Endothelial cell of umbilical vein (primary cell): ENCODE data around the gene RBKS. TPM values are rescaled to one million over a fixed set of nuclear protein-coding genes. Genes with fewer than 3 reads are reported as not detected.
A peak's percentile ranks its signal among the peaks of the same experiment; 100 is the strongest.

Source experiments
- BruUV-seq: library from RNA; stranded (reverse); fragments of 400-500 nt; replicated peaks from 2 replicates; lab custom pipeline; 2021; lab: Mats Ljungman, UMichigan
- CTCF ChIA-PET: fragments of 300-600, 350-600 bp; sonication (Branson Sonifier 250); formaldehyde crosslinking; loops from one replicate; lab custom pipeline; 2021; ENCODE audit warnings: antibody characterized with exemption, inconsistent platforms; lab: Charles Lee
- POLR2A ChIA-PET: fragments of 300-600, 350-600 bp; sonication (Branson Sonifier 250); formaldehyde crosslinking; loops from one replicate; lab custom pipeline; 2021; ENCODE audit warnings: antibody characterized with exemption, inconsistent platforms; lab: Charles Lee
- DNase-seq: peaks from one replicate; pipeline ENCODE4 v3.0.0-alpha.2; 2011; ENCODE audit warnings: low read depth, low spot score
- FAIRE-seq: peaks from 2 replicates; lab custom pipeline; 2011; peaks lifted over from hg19 to GRCh38; lab: Jason Lieb, UNC
- H2AFZ ChIP-seq: 2 replicates; pipeline ENCODE4 v1.6.0; 2012; ENCODE audit warnings: low read depth, low read length, control low read depth, inconsistent platforms
- H3K27ac ChIP-seq: 2 replicates; pipeline ENCODE4 v1.5.1; 2011; ENCODE audit warnings: low read depth, mild to moderate bottlenecking, control low read depth, low read length, moderate library complexity; ENCODE audit not compliant: insufficient read depth
- H3K27me3 ChIP-seq, 2 experiments: 2 replicates each; pipeline versions ENCODE4 v1.6.0 to v1.6.1; 2011; ENCODE audit warnings: low read length in 2 of 2, mixed read lengths in 1 of 2; ENCODE audit not compliant: control insufficient read depth in 2 of 2, insufficient read depth in 2 of 2
- H3K36me3 ChIP-seq, 2 experiments: 2 replicates in 1 of 2; 3 replicates in 1 of 2; pipeline ENCODE4 v1.5.1; 2011; ENCODE audit warnings: low read length in 2 of 2, mild to moderate bottlenecking in 1 of 2, moderate library complexity in 1 of 2; ENCODE audit not compliant: control insufficient read depth in 2 of 2, insufficient read depth in 2 of 2; ENCODE audit errors: extremely low read depth in 1 of 2
- H3K4me1 ChIP-seq: 3 replicates; pipeline ENCODE4 v1.5.1; 2011; ENCODE audit warnings: mild to moderate bottlenecking, low read length; ENCODE audit not compliant: control insufficient read depth, insufficient read depth; ENCODE audit errors: extremely low read depth
- H3K4me2 ChIP-seq: 2 replicates; pipeline ENCODE4 v1.6.1; 2011; ENCODE audit warnings: low read length, control low read depth, mixed read lengths; ENCODE audit not compliant: insufficient read depth
- H3K4me3 ChIP-seq, 3 experiments: fragments of 200-600 bp in 1 of 3; sonication (generic), shearing (Covaris generic) in 1 of 3; replicated peaks in 1 of 3; 2 replicates each; pipeline ENCODE4 v1.5.1; 2011 to 2016; ENCODE audit warnings: control low read depth in 3 of 3, low read length in 3 of 3, mild to moderate bottlenecking in 2 of 3, inconsistent platforms in 1 of 3, low read depth in 1 of 3, moderate library complexity in 1 of 3; ENCODE audit not compliant: insufficient read depth in 1 of 3
- H3K79me2 ChIP-seq: 2 replicates; pipeline ENCODE4 v1.6.0; 2012; ENCODE audit warnings: low read length, inconsistent platforms; ENCODE audit not compliant: control insufficient read depth, insufficient read depth
- H3K9ac ChIP-seq: replicated peaks from 2 replicates; pipeline ENCODE3; 2011; ENCODE audit warnings: low read length, control low read depth; ENCODE audit not compliant: insufficient read depth; ENCODE audit errors: extremely low read depth
- H3K9me1 ChIP-seq: replicated peaks from 3 replicates; pipeline ENCODE4 v1.6.0; 2011; ENCODE audit warnings: mild to moderate bottlenecking, low read length; ENCODE audit not compliant: control insufficient read depth, insufficient read depth; ENCODE audit errors: extremely low read depth
- H3K9me3 ChIP-seq: replicated peaks from 2 replicates; pipeline ENCODE4 v1.5.1; 2012; ENCODE audit warnings: low read length, inconsistent platforms; ENCODE audit not compliant: control insufficient read depth, insufficient read depth
- H4K20me1 ChIP-seq: replicated peaks from 2 replicates; pipeline ENCODE3; 2011; ENCODE audit warnings: mild to moderate bottlenecking, low read length; ENCODE audit not compliant: control insufficient read depth, insufficient read depth; ENCODE audit errors: extremely low read depth
- CTCF ChIP-seq, 2 donors: IDR thresholded peaks; 1 replicate in 1 of 2; 2 replicates in 1 of 2; pipeline ENCODE4 v1.5.1; 2011; ENCODE audit warnings: low read length in 2 of 2, mild to moderate bottlenecking in 2 of 2, moderate library complexity in 2 of 2, control low read depth in 1 of 2, inconsistent platforms in 1 of 2, low read depth in 1 of 2; ENCODE audit not compliant: insufficient read depth in 1 of 2; ENCODE audit errors: extremely low read depth in 1 of 2
- EZH2 ChIP-seq: IDR thresholded peaks from 2 replicates; pipeline ENCODE4 v1.6.1; 2012; ENCODE audit warnings: borderline replicate concordance, low read depth, mild to moderate bottlenecking, moderate library complexity, low read length, inconsistent platforms; ENCODE audit not compliant: severe bottlenecking
- FOS ChIP-seq: IDR thresholded peaks from 2 replicates; pipeline ENCODE4 v1.6.1; 2011; ENCODE audit warnings: mild to moderate bottlenecking, low read length, moderate library complexity, borderline replicate concordance; ENCODE audit not compliant: insufficient read depth
- GATA2 ChIP-seq: IDR thresholded peaks from 2 replicates; pipeline ENCODE4 v1.7.0; 2011; ENCODE audit warnings: low read depth, mild to moderate bottlenecking, moderate library complexity, mixed read lengths, low read length; ENCODE audit not compliant: insufficient read length, insufficient read depth
- JUN ChIP-seq: IDR thresholded peaks from 2 replicates; pipeline ENCODE4 v1.6.1; 2011; ENCODE audit warnings: borderline replicate concordance, low read depth; ENCODE audit not compliant: insufficient read length, insufficient read depth
- MAX ChIP-seq: IDR thresholded peaks from 2 replicates; pipeline ENCODE4 v1.6.1; 2011; ENCODE audit not compliant: insufficient read depth, insufficient read length
- MYC ChIP-seq: IDR thresholded peaks from one replicate; pipeline ENCODE4 v1.6.1; 2011; ENCODE audit warnings: mild to moderate bottlenecking, low read depth, low read length
- POLR2A ChIP-seq: IDR thresholded peaks from 2 replicates; pipeline ENCODE4 v1.6.1; 2012; ENCODE audit warnings: low read depth, mild to moderate bottlenecking, control low read depth, low read length
- POLR2AphosphoS5 ChIP-seq: IDR thresholded peaks from 2 replicates; pipeline ENCODE4 v1.6.1; 2012; ENCODE audit warnings: low read depth, mild to moderate bottlenecking, control low read depth, low read length, moderate library complexity; ENCODE audit not compliant: insufficient read depth
- dilution Hi-C: fragments of 300-500 bp; cut with MboI; formaldehyde crosslinking; loops from one replicate; pipeline ENCODE4 v1.15.0; 2019; ENCODE audit warnings: low sequenced_read_pairs; ENCODE audit not compliant: extremely low pct_ligation_motif_present
- intact Hi-C: fragments of 100-400 bp; cut with micrococcal nuclease; formaldehyde crosslinking; loops from one replicate; pipeline ENCODE4 v1.10.0; 2022
- polyA plus RNA-seq, 4 experiments: library from polyadenylated mRNA; depleted of rRNA in 3 of 4; stranded (reverse) in 3 of 4; unstranded in 1 of 4; fragments of >200 nt; gene quantifications; 2 replicates each; pipeline versions ENCODE4 v1.2.1 to v1.2.3, GENCODE V29; 2011 to 2012; ENCODE audit warnings: missing spikeins in 1 of 4
- total RNA-seq: library from RNA; stranded (reverse); gene quantifications from 2 replicates; pipeline ENCODE4 v1.2.3, GENCODE V29; 2021

RBKS gene
- total and polyA plus RNA-seq, 2 donors (not counting 3 experiments of a cell fraction or from before 2014, with no cell fraction given) = 0.64 to 1.8 TPM

DNA sequence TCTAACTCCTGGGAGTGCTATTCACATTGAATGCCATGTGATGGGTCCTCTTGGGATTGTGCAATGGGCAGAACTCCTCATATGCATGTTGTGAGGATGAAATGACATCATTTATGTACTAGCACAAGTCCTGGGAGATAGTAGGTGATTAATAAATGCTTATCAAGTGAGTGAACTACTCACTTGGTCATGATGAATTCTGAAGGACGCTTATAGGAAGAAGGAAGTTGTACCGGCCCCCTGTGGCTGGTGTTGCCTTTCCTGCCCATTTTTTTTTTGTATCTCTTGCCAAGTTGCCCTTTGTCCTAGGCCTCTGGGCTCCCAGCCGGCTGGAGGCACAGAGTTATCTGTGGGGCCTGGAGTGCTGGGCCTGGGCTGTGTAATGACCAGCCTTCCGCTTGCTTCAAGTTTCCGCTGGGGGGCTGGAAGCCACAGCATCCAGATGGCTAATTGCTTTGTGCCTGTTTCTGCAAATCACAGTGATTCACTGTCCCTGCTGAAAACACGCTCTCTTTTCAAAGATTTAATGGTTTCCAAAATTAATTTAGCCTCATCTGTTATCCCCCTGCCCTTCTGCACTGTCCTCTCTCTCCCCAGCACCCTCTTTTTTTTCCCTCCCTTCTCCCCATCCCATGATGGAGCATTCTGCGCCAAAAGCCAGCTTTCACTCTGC, 152.4 kb downstream of the RBKS start:
- Histone ChIP-seq H3K27me3 (no peaks in the 10 kb centered on the region), H3K9me1 (no peaks in the 10 kb centered on the region), H2AFZ (peak overlapping the region; percentile 8), H3K27ac (peak overlapping the region; percentile 51), H3K4me1 (peaks cover 28% of the 10 kb centered on the region), H3K79me2 (no peaks in the 10 kb centered on the region), H3K9ac (no peak overlapping the region), H3K4me3 (no peak overlapping the region), H3K36me3 (no peaks in the 10 kb centered on the region), H3K4me2 (no peak overlapping the region), H4K20me1 (no peaks in the 10 kb centered on the region), H3K9me3 (no peaks in the 10 kb centered on the region)
- dilution Hi-C loops (loop anchor here (25.0 kb wide), 1 partner anchor 674 kb away; no protein-coding TSS in a partner anchor), intact Hi-C loops (loop anchor here (1.0 kb wide), 1 partner anchor 32 kb away; no protein-coding TSS in a partner anchor)
- BruUV-seq = no TSS peak
- FAIRE-seq (peak; percentile 87), DNase-seq (peak; percentile 78)
- no peak for TF ChIP-seq EZH2
- no peak for TF ChIP-seq POLR2A
- TF ChIP-seq POLR2AphosphoS5 = peak; percentile 82
- TF ChIP-seq FOS = peak; percentile 59
- TF ChIP-seq JUN = peak; percentile 39
- TF ChIP-seq GATA2 = peak; percentile 85
- TF ChIP-seq MAX = no peak
- peak; percentile 10 to 27 for TF ChIP-seq CTCF (IDR thresholded peaks at IDR 0.05; ENCODE audit: extremely low read depth in 1 of 2, insufficient read depth in 1 of 2, low read depth in 1 of 2, low read length in 2 of 2)
- no peak for TF ChIP-seq MYC
- ChIA-PET CTCF (interaction anchor here (0.8 to 4.4 kb wide), 4 partner anchors 14 to 34 kb away, joined by 3 to 48 read pairs (median 4); no protein-coding TSS in a partner anchor), POLR2A (no interaction called here)
